ENCODE data around the gene ATF7IP2. TPM values are rescaled to one million over a fixed set of nuclear protein-coding genes. Genes with fewer than 3 reads are reported as not detected.
"Not testable (repeated sequence)": the region's sequence is repeated elsewhere in the genome, so short reads cannot be mapped to it uniquely, and the experiment has no call there.

ATF7IP2 gene
- total RNA-seq, 4 donors from 2014 or later, result 15.5 to 32.8 (median 28.3) TPM

DNA sequence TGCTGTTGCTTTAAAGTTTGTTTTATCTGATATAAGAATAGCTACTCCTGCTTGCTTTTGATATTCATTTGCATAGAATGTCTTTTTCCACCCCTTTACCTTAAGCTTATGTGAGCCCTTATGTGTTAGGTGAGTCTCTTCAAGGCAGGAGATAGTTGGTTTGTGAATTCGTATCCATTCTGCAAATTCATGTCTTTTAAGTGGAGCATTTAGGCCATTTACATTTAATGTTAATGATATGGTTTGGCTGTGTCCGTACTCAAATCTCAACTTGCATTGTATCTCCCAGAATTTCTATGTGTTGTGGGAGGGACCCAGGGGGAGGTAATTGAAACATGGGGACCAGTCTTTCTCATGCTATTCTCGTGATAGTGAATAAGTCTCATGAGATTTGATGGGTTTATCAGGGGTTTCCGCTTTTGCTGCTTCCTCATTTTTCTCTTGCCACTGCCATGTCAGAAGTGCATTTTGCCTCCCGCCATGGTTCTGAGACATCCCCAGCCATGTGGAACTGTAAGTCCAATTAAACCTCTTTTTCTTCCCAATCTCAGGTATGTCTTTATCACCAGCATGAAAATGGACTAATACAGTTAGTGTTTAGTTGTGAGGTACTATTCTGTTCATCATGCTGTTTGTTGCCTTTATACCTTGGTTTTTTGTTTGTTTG lies 27.2 kb downstream of the ATF7IP2 start:
- no peaks in the 10 kb centered on the region for H3K4me1 ChIP-seq
- H3K4me3 ChIP-seq (replicated peaks in 1 of 3), result no peak overlapping the region
- intact Hi-C loops (cut with DNase I), result no loop called here
- H3K9me3 ChIP-seq, result no peaks in the 10 kb centered on the region
- no peaks in the 10 kb centered on the region for H3K36me3 ChIP-seq
- 96 to 97% methylated on average over 5 of the region's 5 CpGs for WGBS, 2 donors
- TF ChIP-seq POLR2A (IDR thresholded peaks at IDR 0.05), result no peak
- TF ChIP-seq, protein P1, sequence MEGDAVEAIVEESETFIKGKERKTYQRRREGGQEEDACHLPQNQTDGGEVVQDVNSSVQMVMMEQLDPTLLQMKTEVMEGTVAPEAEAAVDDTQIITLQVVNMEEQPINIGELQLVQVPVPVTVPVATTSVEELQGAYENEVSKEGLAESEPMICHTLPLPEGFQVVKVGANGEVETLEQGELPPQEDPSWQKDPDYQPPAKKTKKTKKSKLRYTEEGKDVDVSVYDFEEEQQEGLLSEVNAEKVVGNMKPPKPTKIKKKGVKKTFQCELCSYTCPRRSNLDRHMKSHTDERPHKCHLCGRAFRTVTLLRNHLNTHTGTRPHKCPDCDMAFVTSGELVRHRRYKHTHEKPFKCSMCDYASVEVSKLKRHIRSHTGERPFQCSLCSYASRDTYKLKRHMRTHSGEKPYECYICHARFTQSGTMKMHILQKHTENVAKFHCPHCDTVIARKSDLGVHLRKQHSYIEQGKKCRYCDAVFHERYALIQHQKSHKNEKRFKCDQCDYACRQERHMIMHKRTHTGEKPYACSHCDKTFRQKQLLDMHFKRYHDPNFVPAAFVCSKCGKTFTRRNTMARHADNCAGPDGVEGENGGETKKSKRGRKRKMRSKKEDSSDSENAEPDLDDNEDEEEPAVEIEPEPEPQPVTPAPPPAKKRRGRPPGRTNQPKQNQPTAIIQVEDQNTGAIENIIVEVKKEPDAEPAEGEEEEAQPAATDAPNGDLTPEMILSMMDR (IDR thresholded peaks at IDR 0.05), result no peak
- no peak for DNase-seq
- no peak overlapping the region for H3K27ac ChIP-seq
- no peaks in the 10 kb centered on the region for H3K27me3 ChIP-seq

DNA sequence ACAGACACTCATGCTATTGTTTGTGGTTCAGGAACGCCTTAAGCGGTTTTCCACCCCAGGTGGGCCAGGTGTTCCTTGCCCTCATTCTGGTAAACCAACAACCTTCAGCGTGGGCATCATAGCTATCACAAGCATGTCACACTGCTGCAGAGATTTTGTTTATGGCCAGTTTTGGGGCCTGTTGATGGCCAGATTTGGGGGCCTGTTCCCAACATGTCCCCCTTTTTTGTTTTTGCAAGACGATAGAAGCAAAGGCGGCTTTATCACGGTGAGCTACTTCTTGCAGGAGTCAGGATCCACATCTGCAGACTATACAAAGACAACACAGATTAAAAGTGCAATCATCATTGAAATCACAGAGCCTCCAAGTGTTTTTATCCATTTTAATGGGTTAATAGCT lies 32.3 kb downstream of the ATF7IP2 start:
- H3K9me3 ChIP-seq; intact Hi-C loops (cut with DNase I): not testable (repeated sequence)
- 95 to 98% methylated on average over 6 of the region's 6 CpGs for WGBS, 2 donors

DNA sequence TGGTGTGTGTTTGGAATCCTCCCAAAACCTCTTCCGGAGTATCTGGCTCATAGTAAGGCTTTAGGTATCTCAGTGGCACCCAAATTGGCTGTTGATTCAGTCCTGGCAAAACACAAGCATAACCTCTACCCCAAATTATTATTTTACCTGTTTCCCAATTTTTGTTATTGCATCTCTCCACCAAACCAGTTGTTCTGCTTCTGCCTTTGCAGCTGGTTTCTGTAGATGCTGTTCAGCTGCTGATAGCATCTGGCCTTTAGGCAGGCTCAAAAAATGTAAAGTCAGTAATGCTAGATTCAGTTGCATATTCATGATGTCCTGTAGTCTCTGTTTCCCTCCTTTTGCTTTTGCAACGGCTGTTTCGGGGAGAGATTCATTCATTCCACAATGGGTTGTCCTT lies 33.8 kb downstream of the ATF7IP2 start:
- 97% methylated on average over 3 of the region's 3 CpGs for WGBS, 2 donors
- TF ChIP-seq, protein P1 (IDR thresholded peaks at IDR 0.05), result no peak
- TF ChIP-seq POLR2A (IDR thresholded peaks at IDR 0.05), result no peak
- intact Hi-C loops (cut with DNase I), result no loop called here
- no peaks in the 10 kb centered on the region for H3K9me3 ChIP-seq
- no peak for DNase-seq
- H3K27ac ChIP-seq, result no peak overlapping the region
- H3K4me1 ChIP-seq, result no peaks in the 10 kb centered on the region
- H3K36me3 ChIP-seq, result no peaks in the 10 kb centered on the region
- no peak overlapping the region for H3K4me3 ChIP-seq (replicated peaks in 1 of 3)
- H3K27me3 ChIP-seq, result no peaks in the 10 kb centered on the region

More for the DNA sequence above, 32.3 kb downstream of the ATF7IP2 start:
- DNase-seq; H3K27me3 ChIP-seq; H3K27ac ChIP-seq; H3K4me3 ChIP-seq (replicated peaks in 1 of 3); H3K36me3 ChIP-seq; H3K4me1 ChIP-seq: not testable (repeated sequence)

DNA sequence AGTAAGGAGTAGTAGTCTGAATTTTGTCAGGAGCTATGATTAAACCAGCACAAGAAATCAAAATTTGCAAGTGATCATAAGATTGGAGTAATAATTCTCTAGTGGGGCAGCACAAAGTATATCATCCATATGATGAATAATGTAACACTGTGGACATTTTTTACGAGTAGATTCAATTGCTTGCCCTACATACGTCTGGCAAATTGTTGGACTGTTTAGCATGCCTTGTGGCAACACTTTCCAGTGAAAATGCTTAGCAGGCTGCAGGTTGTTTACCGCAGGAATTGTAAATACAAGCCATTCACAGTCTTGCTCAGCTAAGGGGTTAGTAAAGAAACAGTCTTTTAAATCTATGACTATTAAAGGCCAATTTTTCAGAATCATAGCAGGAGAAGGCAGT lies 35.7 kb downstream of the ATF7IP2 start:
- H3K4me3 ChIP-seq (replicated peaks in 1 of 3), result no peak overlapping the region
- intact Hi-C loops (cut with DNase I), result no loop called here
- 92 to 96% methylated on average over 3 of the region's 3 CpGs for WGBS, 2 donors
- DNase-seq, result no peak
- no peak overlapping the region for H3K27ac ChIP-seq
- no peaks in the 10 kb centered on the region for H3K27me3 ChIP-seq
- no peaks in the 10 kb centered on the region for H3K4me1 ChIP-seq
- no peaks in the 10 kb centered on the region for H3K36me3 ChIP-seq
- H3K9me3 ChIP-seq, result no peaks in the 10 kb centered on the region
- TF ChIP-seq POLR2A (IDR thresholded peaks at IDR 0.05), result no peak
- TF ChIP-seq, protein P1 (IDR thresholded peaks at IDR 0.05), result no peak

- Histone ChIP-seq H3K27me3 (no peaks in the 10 kb centered on the region), H3K4me3 (replicated peaks in 1 of 3) (no peak overlapping the region), H3K4me1 (peaks cover 0 to 13% of the 10 kb centered on the region in 2 donors), H3K36me3 (peaks cover 0 to 6% of the 10 kb centered on the region in 2 donors), H3K9me3 (no peaks in the 10 kb centered on the region), H3K27ac (peak overlapping the region in 1 of 3 donors; percentile 45)
- TF ChIP-seq, protein P1 (IDR thresholded peaks at IDR 0.05), result no peak
- no peak for TF ChIP-seq POLR2A (IDR thresholded peaks at IDR 0.05)
- WGBS, 2 donors, result 53 to 57% methylated on average over 3 of the region's 3 CpGs
- DNase-seq, result peak in 1 of 2 donors; percentile 36
- intact Hi-C loops (cut with DNase I), result no loop called here
These were observed 42.7 kb downstream of the ATF7IP2 start for GRCh38 chr16:10428433-10429168.

GRCh38 chr16:10429299-10429969 lies 43.6 kb downstream of the ATF7IP2 start:
- H3K4me3 ChIP-seq (replicated peaks in 1 of 3); intact Hi-C loops (cut with DNase I); H3K27me3 ChIP-seq; H3K9me3 ChIP-seq: not testable (repeated sequence)
- peaks cover 0 to 10% of the 10 kb centered on the region in 2 donors for H3K36me3 ChIP-seq
- DNase-seq, result peak; percentile 4 to 21
- H3K4me1 ChIP-seq, result peaks cover 0 to 13% of the 10 kb centered on the region in 2 donors
- WGBS, 2 donors, result 93% methylated on average over 12 of the region's 12 CpGs
- H3K27ac ChIP-seq, result peak overlapping the region in 1 of 3 donors; percentile 45

All from thyroid gland (tissue), 4 donors.